Midbrain (tissue), 1 donor: Measurements from ENCODE around the gene JPH3.
A peak's percentile ranks its signal among the peaks of the same experiment; 100 is the strongest.

Experiments
- DNase-seq: peaks from one replicate; lab custom pipeline; 2025; lab: John Stamatoyannopoulos, UW

The JPH3 gene

GRCh38 chr16:87681981-87682570 is 79.8 kb downstream of the JPH3 start:
- DNase-seq = no peak

- no peak for DNase-seq
These were observed 80.6 kb downstream of the JPH3 start for GRCh38 chr16:87682852-87683399.

DNA sequence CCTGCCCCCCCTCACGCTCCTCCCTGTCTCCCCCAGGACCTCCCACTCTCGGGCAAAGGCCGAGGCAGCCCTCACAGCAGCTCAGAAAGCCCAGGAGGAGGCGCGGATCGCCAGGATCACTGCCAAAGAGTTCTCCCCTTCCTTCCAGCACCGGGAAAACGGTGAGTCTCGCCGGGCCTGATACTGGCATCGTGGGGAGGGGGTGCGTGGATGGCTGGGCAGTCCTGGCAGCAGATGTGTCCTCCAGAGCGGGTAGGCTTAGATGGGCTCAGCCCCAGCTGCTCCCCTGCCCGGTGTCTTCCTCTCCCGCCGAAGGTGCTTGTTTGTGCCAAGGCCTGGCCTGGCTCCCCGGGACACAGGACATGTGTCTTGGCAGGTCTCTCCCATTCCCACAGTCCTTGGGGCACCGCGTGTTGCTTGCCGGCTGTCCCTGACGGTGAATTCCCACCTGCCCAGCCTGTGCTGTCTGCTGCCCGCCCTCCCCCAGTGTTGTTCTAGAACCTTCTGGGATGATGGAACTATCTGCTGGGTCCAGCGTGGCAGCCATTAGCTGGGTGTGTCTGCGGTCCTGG is 81.9 kb downstream of the JPH3 start:
- no peak for DNase-seq

DNA sequence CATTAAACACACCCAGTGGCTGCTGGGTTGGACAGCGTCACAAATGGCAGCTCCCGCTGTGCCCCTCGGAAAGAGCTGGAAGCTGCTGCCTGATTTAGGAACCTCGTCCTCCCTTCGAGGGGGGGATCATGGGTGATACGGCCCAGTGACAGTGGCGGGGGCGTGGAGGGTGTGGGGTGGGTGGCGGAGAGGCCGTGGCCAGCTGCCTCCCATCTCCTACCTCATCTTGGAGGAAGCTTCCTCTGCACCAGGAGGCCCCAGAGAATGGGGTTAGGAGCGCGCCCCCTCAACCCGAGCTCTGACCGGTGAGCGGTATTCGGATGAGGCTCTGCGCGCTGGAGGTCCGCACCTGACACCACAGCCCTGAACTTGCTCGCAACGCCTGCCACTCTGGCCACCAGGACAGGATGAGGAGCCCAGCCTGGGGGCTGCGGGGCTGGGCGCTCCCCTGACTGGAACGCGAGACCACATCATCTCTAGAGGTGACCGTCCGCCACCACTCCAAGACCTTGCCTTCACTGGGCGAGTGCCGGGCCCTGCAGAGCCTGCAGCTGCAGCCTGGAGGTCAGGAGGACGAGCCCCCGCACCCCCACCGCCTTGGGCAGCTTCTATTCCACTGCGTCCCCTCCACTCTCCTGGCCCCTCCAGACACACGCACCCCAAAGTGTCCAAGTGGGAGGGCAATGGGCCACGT is 82.5 kb downstream of the JPH3 start:
- DNase-seq = no peak

DNA sequence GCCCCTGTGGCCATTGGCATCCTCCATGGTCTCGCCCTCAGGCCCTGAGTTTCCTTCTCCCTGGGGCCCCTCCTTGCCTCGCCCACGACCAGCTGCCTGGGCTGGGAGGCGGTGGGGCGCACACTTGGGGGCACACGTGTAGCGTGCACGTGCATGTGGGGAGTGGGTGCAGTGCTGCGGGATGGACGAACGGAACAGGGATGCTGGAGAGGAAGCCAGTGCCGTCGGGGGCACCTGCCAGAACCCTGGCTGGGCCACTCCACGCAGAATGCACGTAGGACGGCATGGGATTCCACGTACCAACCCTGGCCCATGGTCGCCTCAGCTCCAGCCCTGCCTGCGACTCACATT is 83.1 kb downstream of the JPH3 start:
- DNase-seq = no peak

DNA sequence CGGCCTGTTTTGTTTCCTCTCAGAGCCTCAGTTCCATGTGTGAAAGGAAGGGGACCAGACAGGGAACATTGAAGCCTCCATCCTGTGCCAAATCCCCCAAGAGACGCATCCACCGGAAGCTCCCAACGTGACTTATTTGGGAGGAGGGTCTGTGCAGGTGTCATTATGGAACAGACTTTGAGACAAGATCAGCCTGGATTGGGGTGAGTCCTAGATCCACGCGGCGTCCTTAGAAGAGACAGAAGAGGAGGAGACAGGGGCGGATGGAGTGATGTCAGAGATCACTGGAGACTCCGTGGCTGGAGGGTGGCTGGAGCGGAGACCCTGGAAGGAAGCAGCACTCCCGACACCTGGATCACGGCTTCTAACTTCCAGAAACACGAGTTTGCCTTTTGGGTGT is 83.5 kb downstream of the JPH3 start:
- DNase-seq = no peak

DNA sequence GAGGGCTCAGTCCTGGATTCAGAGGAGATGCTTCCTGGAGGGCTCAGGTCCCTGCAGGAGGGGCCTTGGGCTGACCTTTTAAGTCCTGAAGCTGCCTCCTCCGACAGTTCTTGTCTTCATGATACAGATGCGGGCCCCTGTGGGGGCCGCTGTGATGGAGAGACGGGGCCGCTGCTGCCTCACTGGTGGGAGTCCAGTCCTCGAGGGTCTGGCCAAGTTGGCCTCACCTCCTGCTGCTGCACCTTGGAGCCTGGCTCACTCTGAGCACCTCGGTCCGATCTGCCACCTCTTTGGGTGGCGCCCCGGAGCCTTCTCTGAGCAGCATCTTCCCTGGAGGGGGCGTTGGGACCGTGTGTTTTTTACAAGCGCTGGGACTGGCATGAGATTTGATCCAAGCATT is 84.4 kb downstream of the JPH3 start:
- DNase-seq = no peak

- peak; percentile 31 for DNase-seq
These were observed 85.0 kb downstream of the JPH3 start for GRCh38 chr16:87687126-87687910.

DNA sequence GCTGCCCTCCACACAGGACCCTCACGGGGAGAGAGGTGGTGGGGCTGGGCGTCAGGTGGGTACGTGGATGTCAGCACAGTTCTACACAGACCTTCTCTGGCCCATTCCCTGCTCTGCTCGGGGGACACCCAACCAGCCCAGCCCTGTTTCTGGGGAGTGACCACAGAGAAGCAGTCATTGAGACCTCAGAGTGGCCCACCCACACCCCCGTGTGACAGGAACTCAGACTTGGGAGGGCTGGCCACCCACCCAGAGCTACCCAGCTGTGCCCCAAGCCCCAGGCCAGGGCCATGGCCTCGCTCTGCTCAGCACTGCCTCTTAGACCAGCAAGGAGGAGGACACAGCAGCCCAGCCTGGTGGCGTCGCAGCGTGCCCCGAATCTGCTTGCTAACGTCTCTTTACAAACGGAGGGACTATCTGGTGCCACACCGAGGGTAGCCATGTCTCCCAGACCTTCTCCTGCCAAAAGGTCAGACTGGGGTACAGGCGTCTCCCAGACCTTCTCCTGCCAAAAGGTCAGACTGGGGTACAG is 85.8 kb downstream of the JPH3 start:
- no peak for DNase-seq

- DNase-seq = no peak
These were observed 86.8 kb downstream of the JPH3 start for GRCh38 chr16:87688876-87689815.

DNA sequence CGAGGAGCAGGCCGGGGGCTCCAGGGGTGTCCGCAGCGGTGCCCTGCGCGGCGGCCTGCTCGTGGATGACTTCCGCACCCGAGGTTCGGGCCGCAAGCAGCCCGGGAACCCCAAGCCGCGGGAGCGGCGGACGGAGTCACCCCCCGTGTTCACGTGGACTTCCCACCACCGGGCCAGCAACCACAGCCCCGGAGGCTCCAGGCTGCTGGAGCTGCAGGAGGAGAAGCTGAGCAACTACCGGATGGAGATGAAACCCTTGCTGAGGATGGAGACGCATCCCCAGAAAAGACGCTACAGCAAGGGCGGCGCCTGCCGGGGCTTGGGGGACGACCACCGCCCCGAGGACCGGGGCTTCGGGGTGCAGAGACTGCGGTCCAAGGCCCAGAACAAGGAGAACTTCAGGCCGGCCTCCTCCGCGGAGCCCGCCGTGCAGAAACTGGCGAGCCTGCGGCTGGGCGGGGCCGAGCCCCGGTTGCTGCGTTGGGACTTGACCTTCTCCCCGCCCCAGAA is 87.7 kb downstream of the JPH3 start:
- no peak for DNase-seq

GRCh38 chr16:87690911-87691685 is 88.8 kb downstream of the JPH3 start:
- no peak for DNase-seq

GRCh38 chr16:87691686-87692079 is 89.4 kb downstream of the JPH3 start:
- no peak for DNase-seq

DNA sequence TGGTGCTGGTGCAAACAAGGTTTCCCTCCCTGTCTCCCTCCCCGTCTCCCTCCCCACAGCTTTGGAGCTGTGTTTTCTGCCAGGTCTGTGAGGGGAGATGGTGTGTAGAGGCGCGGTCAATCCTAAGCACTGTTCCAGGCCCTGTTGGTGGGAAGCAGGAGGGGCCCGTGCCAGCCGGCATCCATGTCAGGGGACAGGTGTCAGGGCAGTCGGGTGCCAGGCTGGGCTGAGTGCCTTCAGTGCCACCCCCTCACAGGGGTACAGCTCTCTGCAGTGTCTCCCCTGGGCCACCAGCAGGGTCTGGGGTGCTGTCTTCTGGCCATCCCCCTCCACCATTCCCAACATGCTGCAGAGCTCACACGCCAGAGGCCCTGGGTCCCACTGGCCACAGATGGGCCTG is 89.9 kb downstream of the JPH3 start:
- DNase-seq = no peak

GRCh38 chr16:87692756-87693155 is 90.4 kb downstream of the JPH3 start:
- DNase-seq = no peak

DNA sequence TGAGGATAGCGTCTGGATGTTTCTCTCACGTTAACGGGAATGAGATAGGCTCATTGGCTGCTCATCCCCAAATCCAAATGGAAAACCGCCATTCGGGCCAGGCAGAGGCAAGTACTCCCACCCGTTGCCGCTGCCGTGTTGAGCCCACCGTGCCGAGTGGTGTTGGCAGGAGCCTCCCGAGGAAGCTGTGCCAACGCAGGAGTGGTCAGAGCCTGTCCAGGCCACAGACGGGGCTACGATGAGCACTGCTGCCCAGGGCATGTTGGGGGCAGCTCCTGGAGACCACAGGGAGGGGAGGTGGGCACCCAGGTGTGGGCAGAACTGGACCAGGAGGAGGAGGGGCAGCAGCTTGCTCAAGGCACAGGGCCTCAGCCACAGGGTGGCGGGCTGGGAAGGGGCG is 91.5 kb downstream of the JPH3 start:
- DNase-seq = no peak

- DNase-seq = no peak
These were observed 92.3 kb downstream of the JPH3 start for GRCh38 chr16:87694441-87695125.

- DNase-seq = no peak
These were observed 93.2 kb downstream of the JPH3 start for GRCh38 chr16:87695534-87695933.

- DNase-seq = no peak
These were observed 94.4 kb downstream of the JPH3 start for GRCh38 chr16:87696726-87697125.

- DNase-seq = no peak
These were observed 94.9 kb downstream of the JPH3 start for GRCh38 chr16:87697256-87697655.
